HEK293 (cell line): ENCODE measurements around the gene SLC25A11.

ENCODE experiments used
- CTCF ChIA-PET: fragments of 350-600 bp; formaldehyde crosslinking; extraction: SDS; loops from one replicate; lab custom pipeline; 2021; ENCODE audit warnings: antibody characterized with exemption; lab: Yijun Ruan, JAX
- POLR2A ChIA-PET: fragments of 300-600 bp; formaldehyde crosslinking; extraction: SDS; loops from one replicate; lab custom pipeline; 2020; ENCODE audit warnings: antibody characterized with exemption, inconsistent platforms; lab: Yijun Ruan, JAX
- H3K27ac ChIP-seq: fragments of 200-500 bp; sonication (Bioruptor generic); 2 replicates; pipeline ENCODE4 v1.5.1; 2014; ENCODE audit warnings: low read depth, low read length, control low read depth, inconsistent platforms; ENCODE audit errors: extremely low read depth
- H3K36me3 ChIP-seq, 2 experiments: fragments of 200-500 bp in 1 of 2; sonication (Bioruptor generic) in 1 of 2; 1 replicate in 1 of 2; 2 replicates in 1 of 2; pipeline ENCODE4 v1.5.1; 2014 to 2017; ENCODE audit warnings: inconsistent platforms in 2 of 2, low read length in 2 of 2; ENCODE audit not compliant: control insufficient read depth in 2 of 2, insufficient read depth in 1 of 2
- H3K4me1 ChIP-seq: fragments of 200-500 bp; sonication (Bioruptor generic); 2 replicates; pipeline ENCODE4 v1.5.1; 2014; ENCODE audit warnings: mild to moderate bottlenecking, low read length, inconsistent platforms; ENCODE audit not compliant: control insufficient read depth, insufficient read depth
- H3K4me3 ChIP-seq: 2 replicates; pipeline ENCODE4 v1.5.1; 2011; ENCODE audit warnings: low read depth, mild to moderate bottlenecking, control low read depth, low read length, moderate library complexity
- H3K9me3 ChIP-seq: fragments of 200-500 bp; sonication (Bioruptor generic); 2 replicates; pipeline ENCODE4 v1.5.1; 2014; ENCODE audit warnings: low read depth, low read length, inconsistent platforms; ENCODE audit not compliant: control insufficient read depth, insufficient read depth
- ELK4 ChIP-seq: IDR thresholded peaks from 2 replicates; pipeline ENCODE4 v1.6.1; 2011; ENCODE audit warnings: mild to moderate bottlenecking, low read depth, low read length, borderline replicate concordance
- GLI2 ChIP-seq: fragments of 450-650 bp; formaldehyde crosslinking; IDR thresholded peaks from 2 replicates; pipeline ENCODE4; 2017; ENCODE audit warnings: missing biosample characterization, missing genetic modification characterization, low read depth, borderline replicate concordance
- KLF1 ChIP-seq: fragments of 450-650 bp; formaldehyde crosslinking; IDR thresholded peaks from 2 replicates; pipeline ENCODE4 v1.5.1; 2016; ENCODE audit warnings: missing biosample characterization, missing genetic modification characterization
- YY1 ChIP-seq: fragments of 450-650 bp; formaldehyde crosslinking; IDR thresholded peaks from 2 replicates; pipeline ENCODE4 v1.5.1; 2018; ENCODE audit warnings: missing biosample characterization, missing genetic modification characterization
- ZBTB11 ChIP-seq: fragments of 450-650 bp; formaldehyde crosslinking; conservative IDR thresholded peaks from 2 replicates; pipeline ENCODE4 v1.5.1; 2016; ENCODE audit warnings: low read depth, missing biosample characterization, missing genetic modification characterization
- ZNF138 ChIP-seq: fragments of 450-650 bp; formaldehyde crosslinking; IDR thresholded peaks from 2 replicates; pipeline ENCODE4 v1.5.1; 2016; ENCODE audit warnings: missing biosample characterization, missing genetic modification characterization, borderline replicate concordance
- ZNF140 ChIP-seq: fragments of 450-650 bp; formaldehyde crosslinking; IDR thresholded peaks from 2 replicates; pipeline ENCODE4 v1.5.1; 2016; ENCODE audit warnings: missing biosample characterization, missing genetic modification characterization
- ZNF155 ChIP-seq: fragments of 450-650 bp; formaldehyde crosslinking; IDR thresholded peaks from 2 replicates; pipeline ENCODE4 v1.5.1; 2016; ENCODE audit warnings: missing biosample characterization, missing genetic modification characterization
- ZNF16 ChIP-seq: fragments of 450-650 bp; formaldehyde crosslinking; IDR thresholded peaks from 2 replicates; pipeline ENCODE4 v1.5.1; 2016; ENCODE audit warnings: low read depth, missing biosample characterization, missing genetic modification characterization
- ZNF18 ChIP-seq: fragments of 450-650 bp; formaldehyde crosslinking; IDR thresholded peaks from 2 replicates; pipeline ENCODE4 v1.5.1; 2016; ENCODE audit warnings: missing biosample characterization, missing genetic modification characterization
- ZNF292 ChIP-seq: fragments of 450-650 bp; formaldehyde crosslinking; IDR thresholded peaks from 2 replicates; pipeline ENCODE4 v1.5.1; 2016; ENCODE audit warnings: low read depth, missing biosample characterization, missing genetic modification characterization, borderline replicate concordance
- ZNF335 ChIP-seq: fragments of 450-650 bp; formaldehyde crosslinking; conservative IDR thresholded peaks from 2 replicates; pipeline ENCODE4 v1.5.1; 2016; ENCODE audit warnings: missing biosample characterization, missing genetic modification characterization
- ZNF341 ChIP-seq: fragments of 450-650 bp; formaldehyde crosslinking; IDR thresholded peaks from 2 replicates; pipeline ENCODE4; 2016; ENCODE audit warnings: low read depth, missing biosample characterization, missing genetic modification characterization
- ZNF350 ChIP-seq: fragments of 450-650 bp; formaldehyde crosslinking; IDR thresholded peaks from 2 replicates; pipeline ENCODE4 v1.5.0; 2017; ENCODE audit warnings: missing biosample characterization, mild to moderate bottlenecking, missing genetic modification characterization
- ZNF362 ChIP-seq: fragments of 450-650 bp; formaldehyde crosslinking; IDR thresholded peaks from 2 replicates; pipeline ENCODE4 v1.5.1; 2016; ENCODE audit warnings: missing biosample characterization, missing genetic modification characterization
- ZNF501 ChIP-seq: fragments of 450-650 bp; formaldehyde crosslinking; IDR thresholded peaks from 2 replicates; pipeline ENCODE4 v1.5.1; 2016; ENCODE audit warnings: missing biosample characterization, missing genetic modification characterization
- ZNF530 ChIP-seq: fragments of 450-650 bp; formaldehyde crosslinking; IDR thresholded peaks from 2 replicates; pipeline ENCODE4 v1.5.1; 2016; ENCODE audit warnings: low read depth, missing biosample characterization, missing genetic modification characterization
- ZNF571 ChIP-seq: fragments of 450-650 bp; formaldehyde crosslinking; IDR thresholded peaks from 2 replicates; pipeline ENCODE4 v1.5.0; 2017; ENCODE audit warnings: missing biosample characterization, missing genetic modification characterization
- ZNF585B ChIP-seq: fragments of 450-650 bp; formaldehyde crosslinking; IDR thresholded peaks from 2 replicates; pipeline ENCODE4 v1.5.1; 2016; ENCODE audit warnings: missing biosample characterization, missing genetic modification characterization
- ZNF626 ChIP-seq: fragments of 450-650 bp; sonication (Bioruptor Pico); formaldehyde crosslinking; IDR thresholded peaks from 2 replicates; pipeline ENCODE4 v1.5.1; 2018; ENCODE audit warnings: missing biosample characterization, missing genetic modification characterization, inconsistent platforms
- ZSCAN18 ChIP-seq: fragments of 450-650 bp; formaldehyde crosslinking; IDR thresholded peaks from 2 replicates; pipeline ENCODE4 v1.5.1; 2016; ENCODE audit warnings: missing biosample characterization, missing genetic modification characterization
- TF ChIP-seq, protein P1 (sequence below): fragments of 450-650 bp; formaldehyde crosslinking; IDR thresholded peaks from 2 replicates; pipeline ENCODE4 v1.5.1; 2016; ENCODE audit warnings: missing biosample characterization, missing genetic modification characterization

Gene SLC25A11

DNA sequence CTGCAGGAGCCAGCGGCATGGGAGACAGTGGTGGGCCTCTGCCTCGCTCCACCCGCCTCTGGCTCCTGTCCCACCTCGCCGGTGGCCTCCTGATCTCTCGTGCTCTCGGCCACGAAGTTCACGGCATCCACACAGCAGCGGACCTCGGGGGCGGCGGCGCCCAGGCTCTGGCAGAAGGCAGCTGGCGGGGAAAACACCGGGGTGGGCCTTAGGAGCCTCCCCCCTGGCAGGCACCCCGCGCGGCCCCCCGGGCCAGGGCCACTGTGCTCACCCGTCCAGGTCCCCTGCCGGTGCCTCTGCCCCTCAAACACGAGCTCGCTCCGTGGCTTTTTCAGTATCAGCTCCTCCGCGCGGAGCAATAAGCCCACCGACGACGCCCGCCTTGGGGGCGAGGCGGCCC, 40.9 kb downstream of the SLC25A11 start:
- POLR2A ChIA-PET, result no interaction called here
- Histone ChIP-seq H3K36me3 (peaks cover 0 to 57% of the 10 kb centered on the region in 2 experiments; a peak in 1 of 3 replicates), H3K4me3 (no peak overlapping the region), H3K9me3 (no peaks in the 10 kb centered on the region), H3K27ac (no peak overlapping the region), H3K4me1 (peaks cover 3% of the 10 kb centered on the region; the same call in 1 of the 2 replicates)
- TF ChIP-seq GLI2 (tag by site-specific recombination) (no peak), ZNF585B (no peak)
- TF ChIP-seq, protein P1, sequence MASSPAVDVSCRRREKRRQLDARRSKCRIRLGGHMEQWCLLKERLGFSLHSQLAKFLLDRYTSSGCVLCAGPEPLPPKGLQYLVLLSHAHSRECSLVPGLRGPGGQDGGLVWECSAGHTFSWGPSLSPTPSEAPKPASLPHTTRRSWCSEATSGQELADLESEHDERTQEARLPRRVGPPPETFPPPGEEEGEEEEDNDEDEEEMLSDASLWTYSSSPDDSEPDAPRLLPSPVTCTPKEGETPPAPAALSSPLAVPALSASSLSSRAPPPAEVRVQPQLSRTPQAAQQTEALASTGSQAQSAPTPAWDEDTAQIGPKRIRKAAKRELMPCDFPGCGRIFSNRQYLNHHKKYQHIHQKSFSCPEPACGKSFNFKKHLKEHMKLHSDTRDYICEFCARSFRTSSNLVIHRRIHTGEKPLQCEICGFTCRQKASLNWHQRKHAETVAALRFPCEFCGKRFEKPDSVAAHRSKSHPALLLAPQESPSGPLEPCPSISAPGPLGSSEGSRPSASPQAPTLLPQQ, result no peak
- CTCF ChIA-PET, result interaction anchor here (0.7 to 1.0 kb wide), 2 partner anchors 10 to 160 kb away, joined by 3 to 4 read pairs; partner anchors contain the start of gene ZMYND15

DNA sequence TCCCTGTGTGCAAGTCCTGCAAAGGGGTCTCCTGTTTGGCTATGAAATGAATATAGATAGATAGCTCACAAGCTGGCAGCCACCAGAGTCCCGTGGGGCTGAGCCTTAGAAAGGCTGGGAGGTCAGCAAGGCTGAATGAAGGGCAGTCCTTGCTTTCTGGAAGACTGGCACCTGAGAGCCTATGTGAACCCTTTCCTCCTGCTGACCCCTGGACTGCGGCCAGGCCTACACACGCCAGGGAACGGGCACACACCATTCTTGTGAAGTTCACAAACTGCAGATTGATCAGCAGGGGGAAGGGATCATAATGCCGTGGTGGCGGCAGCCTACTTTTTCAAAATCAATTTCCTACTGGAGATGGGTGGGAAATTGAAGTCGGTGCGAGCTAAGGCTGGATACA, 41.5 kb downstream of the SLC25A11 start:
- Histone ChIP-seq H3K4me3 (no peak overlapping the region), H3K9me3 (no peaks in the 10 kb centered on the region), H3K27ac (no peak overlapping the region), H3K36me3 (peaks cover 0 to 63% of the 10 kb centered on the region in 2 experiments; a peak in 2 of 3 replicates), H3K4me1 (peaks cover 3% of the 10 kb centered on the region; the same call in 1 of the 2 replicates)
- ChIA-PET POLR2A (no interaction called here), CTCF (no interaction called here)
- TF ChIP-seq ZNF140 (tag by site-specific recombination) (no peak), KLF1 (no peak), ZNF626 (no peak), ZNF501 (no peak)

- H3K9me3 ChIP-seq, result no peaks in the 10 kb centered on the region
- no peaks in the 10 kb centered on the region for H3K4me1 ChIP-seq
- ChIA-PET POLR2A (no interaction called here), CTCF (interaction anchor here (0.6 to 0.7 kb wide), 2 partner anchors 82 to 164 kb away, joined by 3 to 4 read pairs; no protein-coding TSS in a partner anchor)
- no peak overlapping the region for H3K4me3 ChIP-seq
- H3K27ac ChIP-seq, result no peak overlapping the region
- H3K36me3 ChIP-seq, result peaks cover 0 to 68% of the 10 kb centered on the region in 2 experiments; a peak in 2 of 3 replicates
- TF ChIP-seq ZBTB11 (tag by site-specific recombination) (no peak), ZNF18 (tag by site-specific recombination) (no peak), ZNF341 (tag by site-specific recombination) (no peak), ZNF350 (tag by site-specific recombination) (no peak), ZNF155 (tag by site-specific recombination) (no peak), ZSCAN18 (no peak), KLF1 (no peak), ZNF530 (tag by site-specific recombination) (no peak), ZNF16 (tag by site-specific recombination) (no peak), ZNF292 (tag by site-specific recombination) (no peak), ZNF362 (tag by site-specific recombination) (no peak), ZNF571 (tag by site-specific recombination) (no peak), ZNF335 (tag by site-specific recombination) (no peak), YY1 (tag by site-specific recombination) (no peak), ELK4 (no peak), ZNF138 (tag by site-specific recombination) (no peak)
Measured at GRCh38 chr17:4897785-4898184, 42.1 kb downstream of the SLC25A11 start.
